Nephron progenitor cell (in vitro differentiated cells): ENCODE data around the gene PACS2.

Source experiments
- DNase-seq: peaks from one replicate; pipeline ENCODE4 v3.0.0; 2021
- H3K27ac Mint-ChIP-seq: 2 replicates; pipeline ENCODE4 v1.8.0; 2021; ENCODE audit warnings: mild to moderate bottlenecking, moderate library complexity, mixed read lengths
- H3K27me3 Mint-ChIP-seq: 2 replicates; pipeline ENCODE4 v1.8.0; 2021; ENCODE audit warnings: mild to moderate bottlenecking, low read depth, mixed read lengths; ENCODE audit not compliant: poor library complexity
- H3K36me3 Mint-ChIP-seq: 2 replicates; pipeline ENCODE4 v1.8.0; 2021; ENCODE audit warnings: low read depth, mixed read lengths
- H3K4me1 Mint-ChIP-seq: 2 replicates; pipeline ENCODE4 v1.8.0; 2021; ENCODE audit warnings: mixed read lengths
- H3K4me3 Mint-ChIP-seq: 2 replicates; pipeline ENCODE4 v1.8.0; 2021; ENCODE audit warnings: mild to moderate bottlenecking, moderate library complexity, mixed read lengths
- H3K9me3 Mint-ChIP-seq: 2 replicates; pipeline ENCODE4 v1.8.0; 2021; ENCODE audit warnings: mild to moderate bottlenecking, moderate library complexity, mixed read lengths
- TF ChIP-seq, protein P1 (sequence below): fragments of 200-600 bp; sonication (generic); IDR thresholded peaks from 2 replicates; pipeline ENCODE4 v1.5.0; 2021; ENCODE audit warnings: antibody characterized with exemption

Gene PACS2

DNA sequence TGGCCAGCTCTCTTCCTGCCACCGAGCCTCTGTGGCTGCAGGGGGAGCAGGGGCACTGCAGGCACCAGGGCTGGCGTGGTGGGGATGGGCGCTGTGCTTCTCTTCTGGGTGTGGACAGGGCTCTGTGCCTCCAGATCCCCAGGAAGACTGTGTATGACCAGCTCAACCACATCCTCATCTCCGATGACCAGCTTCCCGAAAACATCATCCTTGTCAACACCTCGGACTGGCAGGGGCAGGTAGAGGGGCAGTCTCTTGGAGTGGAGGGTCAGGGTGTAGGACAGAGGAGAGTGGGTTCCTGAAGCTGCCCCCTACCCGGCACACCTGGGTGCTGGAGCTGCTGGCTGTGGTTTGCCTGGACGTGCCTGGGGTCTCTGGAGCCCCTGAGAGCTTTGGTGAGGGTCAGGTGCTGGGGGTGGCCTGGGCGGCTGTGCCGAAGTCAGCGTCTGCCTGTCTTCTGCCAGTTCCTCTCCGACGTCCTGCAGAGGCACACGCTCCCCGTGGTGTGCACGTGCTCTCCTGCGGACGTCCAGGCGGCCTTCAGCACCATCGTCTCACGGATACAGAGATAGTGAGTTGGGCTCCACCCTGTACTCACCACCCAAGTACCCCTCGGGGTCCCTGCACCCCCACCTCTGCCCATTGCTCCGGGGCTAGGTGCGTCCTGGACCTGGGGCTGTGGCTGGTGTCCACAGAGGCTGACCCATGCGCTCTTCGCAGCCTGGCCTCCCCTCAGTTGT lies 68.0 kb downstream of the PACS2 start:
- TF ChIP-seq, protein P1, sequence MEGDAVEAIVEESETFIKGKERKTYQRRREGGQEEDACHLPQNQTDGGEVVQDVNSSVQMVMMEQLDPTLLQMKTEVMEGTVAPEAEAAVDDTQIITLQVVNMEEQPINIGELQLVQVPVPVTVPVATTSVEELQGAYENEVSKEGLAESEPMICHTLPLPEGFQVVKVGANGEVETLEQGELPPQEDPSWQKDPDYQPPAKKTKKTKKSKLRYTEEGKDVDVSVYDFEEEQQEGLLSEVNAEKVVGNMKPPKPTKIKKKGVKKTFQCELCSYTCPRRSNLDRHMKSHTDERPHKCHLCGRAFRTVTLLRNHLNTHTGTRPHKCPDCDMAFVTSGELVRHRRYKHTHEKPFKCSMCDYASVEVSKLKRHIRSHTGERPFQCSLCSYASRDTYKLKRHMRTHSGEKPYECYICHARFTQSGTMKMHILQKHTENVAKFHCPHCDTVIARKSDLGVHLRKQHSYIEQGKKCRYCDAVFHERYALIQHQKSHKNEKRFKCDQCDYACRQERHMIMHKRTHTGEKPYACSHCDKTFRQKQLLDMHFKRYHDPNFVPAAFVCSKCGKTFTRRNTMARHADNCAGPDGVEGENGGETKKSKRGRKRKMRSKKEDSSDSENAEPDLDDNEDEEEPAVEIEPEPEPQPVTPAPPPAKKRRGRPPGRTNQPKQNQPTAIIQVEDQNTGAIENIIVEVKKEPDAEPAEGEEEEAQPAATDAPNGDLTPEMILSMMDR, result no peak
- no peak overlapping the region for H3K27ac Mint-ChIP-seq
- H3K9me3 Mint-ChIP-seq, result no peaks in the 10 kb centered on the region
- H3K4me3 Mint-ChIP-seq, result no peak overlapping the region
- H3K27me3 Mint-ChIP-seq, result no peaks in the 10 kb centered on the region
- DNase-seq, result no peak
- H3K4me1 Mint-ChIP-seq, result no peaks in the 10 kb centered on the region
- peaks cover 5% of the 10 kb centered on the region for H3K36me3 Mint-ChIP-seq

GRCh38 chr14:105383083-105383730 lies 68.7 kb downstream of the PACS2 start:
- H3K4me3 Mint-ChIP-seq, result no peak overlapping the region
- no peaks in the 10 kb centered on the region for H3K9me3 Mint-ChIP-seq
- no peak overlapping the region for H3K27ac Mint-ChIP-seq
- TF ChIP-seq, protein P1, result no peak
- DNase-seq, result no peak
- no peaks in the 10 kb centered on the region for H3K27me3 Mint-ChIP-seq
- no peaks in the 10 kb centered on the region for H3K4me1 Mint-ChIP-seq
- peaks cover 5% of the 10 kb centered on the region for H3K36me3 Mint-ChIP-seq

GRCh38 chr14:105384041-105384557 lies 69.6 kb downstream of the PACS2 start:
- DNase-seq, result no peak
- TF ChIP-seq, protein P1, result no peak
- H3K4me3 Mint-ChIP-seq, result no peak overlapping the region
- no peaks in the 10 kb centered on the region for H3K4me1 Mint-ChIP-seq
- no peak overlapping the region for H3K27ac Mint-ChIP-seq
- H3K9me3 Mint-ChIP-seq, result no peaks in the 10 kb centered on the region
- H3K27me3 Mint-ChIP-seq, result no peaks in the 10 kb centered on the region
- peaks cover 5% of the 10 kb centered on the region for H3K36me3 Mint-ChIP-seq

DNA sequence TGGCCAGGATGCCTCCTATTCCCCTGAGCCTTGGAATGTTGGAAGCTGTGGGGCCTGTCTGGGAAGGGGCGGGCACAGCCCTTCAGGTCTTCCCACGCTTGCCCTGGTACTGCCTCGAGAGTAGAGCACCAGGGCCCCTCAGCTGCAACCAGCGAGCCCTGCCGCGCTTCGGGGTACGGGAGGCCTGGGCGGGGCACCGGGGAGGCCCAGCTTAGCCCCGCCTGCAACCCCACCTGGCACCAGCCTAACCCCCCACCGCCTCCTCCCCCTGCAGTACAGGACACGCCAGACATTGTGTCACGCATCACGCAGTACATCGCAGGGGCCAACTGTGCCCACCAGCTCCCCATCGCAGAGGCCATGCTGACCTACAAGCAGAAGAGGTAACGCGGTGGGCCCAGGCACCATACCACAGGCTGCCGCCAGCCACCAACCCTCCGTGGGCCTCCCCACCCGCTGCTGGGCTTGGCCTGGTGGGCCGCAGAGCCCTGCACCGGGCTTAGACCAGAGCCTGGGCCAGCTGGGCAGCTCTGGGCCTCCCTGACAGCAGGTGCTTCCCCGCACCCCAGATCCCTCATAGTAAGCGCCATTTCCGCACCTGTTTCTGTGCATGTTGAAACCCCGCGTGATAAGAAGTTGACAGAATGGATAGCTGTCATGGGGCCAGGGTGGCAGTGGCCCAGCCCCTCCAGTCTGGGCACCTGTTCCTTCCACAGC lies 70.2 kb downstream of the PACS2 start:
- Mint-ChIP-seq H3K27me3 (no peaks in the 10 kb centered on the region), H3K4me3 (no peak overlapping the region), H3K27ac (no peak overlapping the region), H3K36me3 (peaks cover 5% of the 10 kb centered on the region), H3K9me3 (no peaks in the 10 kb centered on the region), H3K4me1 (no peaks in the 10 kb centered on the region)
- DNase-seq, result no peak
- TF ChIP-seq, protein P1, result no peak

- no peaks in the 10 kb centered on the region for H3K27me3 Mint-ChIP-seq
- no peak overlapping the region for H3K27ac Mint-ChIP-seq
- H3K9me3 Mint-ChIP-seq, result no peaks in the 10 kb centered on the region
- H3K36me3 Mint-ChIP-seq, result peaks cover 5% of the 10 kb centered on the region
- TF ChIP-seq, protein P1, result no peak
- DNase-seq, result no peak
- no peaks in the 10 kb centered on the region for H3K4me1 Mint-ChIP-seq
- H3K4me3 Mint-ChIP-seq, result no peak overlapping the region
Measured at GRCh38 chr14:105385322-105385637, 70.7 kb downstream of the PACS2 start.
